Measurements from ENCODE around the gene ITGA8.

DNA sequence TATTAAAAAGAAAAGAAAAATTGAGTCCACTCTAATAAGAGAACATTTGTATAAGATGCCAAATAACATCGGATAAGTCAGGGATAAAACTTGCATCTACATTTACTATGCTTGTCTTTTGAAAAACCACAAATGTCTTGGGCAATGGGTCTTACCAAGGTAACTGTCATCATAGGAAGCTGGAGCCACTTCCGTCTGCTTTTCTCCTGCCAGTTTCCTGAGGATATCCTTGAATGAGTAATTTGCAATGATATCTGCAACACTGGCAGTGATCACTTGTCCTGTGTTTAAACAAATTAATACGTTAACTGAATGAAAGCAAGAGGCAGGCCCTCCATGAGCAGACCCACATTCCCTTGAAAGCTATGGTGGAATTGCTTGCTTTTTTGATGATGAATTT, 47.3 kb downstream of the ITGA8 start:
- TF ChIP-seq GATA2 (IDR thresholded peaks at IDR 0.05; ENCODE audit: low read depth, low read length): no peak
- TF ChIP-seq GATA3 (IDR thresholded peaks at IDR 0.05; ENCODE audit: low read depth, low read length): no peak
